ENCODE measurements around the gene ZNF189.

Gene ZNF189

DNA sequence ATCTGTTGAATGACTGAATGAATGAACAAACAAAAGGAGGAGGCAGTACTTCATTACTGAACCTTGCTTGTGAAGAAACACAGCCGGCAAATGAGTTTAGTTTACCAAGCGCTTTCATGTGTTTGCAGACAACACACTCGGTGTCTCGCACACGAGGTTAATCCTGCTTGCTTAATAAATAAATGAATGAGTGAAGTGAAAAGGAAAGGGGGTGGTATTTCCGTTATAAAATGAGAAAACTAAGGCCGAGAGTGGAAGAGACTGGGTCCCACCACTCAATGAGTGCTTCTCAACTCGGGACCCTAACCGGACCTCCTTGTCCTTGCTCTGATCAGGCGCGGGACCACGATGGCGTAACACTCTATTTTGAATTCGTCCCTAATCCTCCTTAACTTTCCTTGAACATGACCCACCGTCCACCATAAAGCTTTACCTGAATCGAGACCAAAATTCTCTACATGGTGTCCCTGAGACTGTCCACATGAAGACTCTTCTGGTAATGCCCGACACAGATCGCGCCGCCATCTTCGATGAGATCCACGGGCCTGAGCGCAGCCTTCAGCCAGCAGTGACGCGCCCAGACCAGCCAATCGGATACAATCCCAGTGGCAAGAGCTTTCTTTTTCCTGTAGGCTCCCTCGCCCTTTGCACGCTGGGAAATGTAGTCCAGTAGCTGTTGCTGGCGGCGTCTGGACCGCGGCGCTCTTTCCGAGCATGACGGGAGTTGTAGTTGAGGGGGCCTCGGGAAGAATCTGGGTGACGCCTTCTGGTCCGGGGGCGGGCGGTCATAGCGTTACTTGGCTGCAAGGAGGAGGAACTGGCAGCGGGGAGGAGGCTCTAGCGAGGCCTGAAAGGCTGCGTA, at the start of gene ZNF189, which contains the start of gene MRPL50:
Gene ZNF189, plus strand, starts transcription at position 784 of the 862 bp plus-strand sequence. CDS start 306 bp downstream, outside the sequence.
Gene MRPL50, minus strand, starts transcription at position 551 of the 862 bp plus-strand sequence. Its CDS starts 26 bp downstream, at position 525.
- peak; percentile 96 for DNase-seq

DNA sequence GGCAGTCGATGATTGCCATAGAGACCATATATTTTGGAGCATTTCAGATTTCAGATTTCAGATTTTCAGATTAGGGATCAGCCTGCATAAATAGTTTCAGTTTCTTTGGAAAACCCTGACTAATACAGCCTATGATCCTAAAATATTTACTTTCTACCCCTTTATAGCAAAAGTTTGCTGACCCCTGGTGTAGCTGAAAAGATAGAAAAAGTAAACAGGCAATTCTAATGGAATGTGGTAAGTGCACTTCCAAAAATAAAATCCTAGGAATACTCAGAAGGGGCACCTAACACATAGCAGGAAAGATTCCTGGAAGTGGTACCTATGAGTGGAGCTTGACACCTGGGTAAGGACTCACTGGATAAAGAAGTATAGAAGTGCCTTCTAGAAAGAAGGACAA, 48.4 kb upstream of the ZNF189 start:
- DNase-seq: no peak

DNA sequence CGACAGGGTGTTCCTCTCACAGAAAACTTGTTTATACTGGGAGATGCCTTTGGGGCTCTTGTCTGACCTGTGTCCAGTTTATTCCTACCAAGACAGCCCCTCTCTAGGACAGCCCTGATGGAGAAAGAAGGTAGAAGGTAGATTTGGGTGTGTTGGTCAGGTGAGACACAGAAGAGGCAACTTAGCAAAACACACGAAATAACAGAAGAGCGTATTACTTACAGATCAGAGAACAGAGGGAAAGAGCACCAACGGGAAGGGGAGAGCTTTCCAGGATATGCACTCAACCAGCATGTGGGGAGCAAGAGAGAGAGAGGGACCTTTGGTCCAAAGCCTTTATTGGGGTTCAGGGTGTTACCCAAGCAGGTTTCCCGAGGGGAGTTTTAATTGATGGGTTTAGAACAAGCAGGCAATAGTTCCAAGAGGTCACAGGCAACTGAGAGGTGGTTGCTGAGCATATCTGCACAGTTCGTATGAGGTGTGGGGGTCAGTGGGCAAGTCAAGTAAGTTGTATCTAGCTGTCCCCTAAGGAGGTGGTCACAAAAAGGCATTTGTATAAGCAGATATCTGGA, 45.7 kb upstream of the ZNF189 start:
- no peak for DNase-seq

DNA sequence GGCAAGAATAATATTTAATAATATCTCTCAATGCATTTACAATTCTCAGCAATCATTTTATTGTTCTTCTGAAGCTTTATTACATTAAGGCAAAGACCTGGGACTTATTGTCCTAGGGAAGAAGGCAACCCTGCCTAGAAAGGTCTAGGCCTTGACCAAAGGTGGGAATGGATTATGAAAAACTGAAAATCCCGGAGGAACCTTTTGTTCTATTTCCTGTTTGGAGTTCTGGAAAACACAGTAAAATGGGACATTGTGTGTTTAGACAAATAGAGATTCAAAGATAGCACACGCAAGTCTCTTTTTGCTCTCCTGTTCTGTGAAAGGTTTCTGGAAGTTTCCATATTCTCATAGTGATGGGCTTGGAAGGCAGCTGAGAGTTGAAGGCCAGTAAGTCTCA, 45.0 kb upstream of the ZNF189 start:
- DNase-seq: no peak

DNA sequence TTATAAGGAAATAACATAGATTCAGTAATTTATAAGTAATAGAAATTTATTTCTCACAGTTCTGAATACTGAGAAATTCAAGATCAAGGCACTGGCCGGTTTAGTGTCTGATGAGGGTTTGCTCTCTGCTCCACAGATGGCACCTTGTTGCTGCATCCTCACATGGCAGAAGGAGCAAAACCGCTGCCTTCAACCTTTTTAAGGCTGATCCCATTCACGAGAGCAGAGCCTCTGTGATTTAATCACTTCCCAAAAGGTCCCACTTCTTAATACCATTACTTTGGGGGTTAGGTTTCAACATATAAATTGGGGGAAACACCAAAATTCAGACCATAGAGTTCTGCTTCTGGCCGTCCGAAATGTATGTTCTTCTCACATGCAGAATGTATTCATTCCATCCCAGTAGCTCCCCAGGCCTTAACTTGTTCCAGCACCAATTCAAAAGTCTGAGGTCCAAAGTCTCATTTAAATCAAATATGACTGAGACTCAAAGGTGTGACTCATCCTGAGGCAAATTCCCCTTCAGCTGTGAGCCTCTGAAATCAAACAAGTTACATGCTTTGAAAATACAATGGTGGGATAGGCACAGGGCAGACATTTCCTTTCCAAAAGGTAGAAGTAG, 44.4 kb upstream of the ZNF189 start:
- no peak for DNase-seq

DNA sequence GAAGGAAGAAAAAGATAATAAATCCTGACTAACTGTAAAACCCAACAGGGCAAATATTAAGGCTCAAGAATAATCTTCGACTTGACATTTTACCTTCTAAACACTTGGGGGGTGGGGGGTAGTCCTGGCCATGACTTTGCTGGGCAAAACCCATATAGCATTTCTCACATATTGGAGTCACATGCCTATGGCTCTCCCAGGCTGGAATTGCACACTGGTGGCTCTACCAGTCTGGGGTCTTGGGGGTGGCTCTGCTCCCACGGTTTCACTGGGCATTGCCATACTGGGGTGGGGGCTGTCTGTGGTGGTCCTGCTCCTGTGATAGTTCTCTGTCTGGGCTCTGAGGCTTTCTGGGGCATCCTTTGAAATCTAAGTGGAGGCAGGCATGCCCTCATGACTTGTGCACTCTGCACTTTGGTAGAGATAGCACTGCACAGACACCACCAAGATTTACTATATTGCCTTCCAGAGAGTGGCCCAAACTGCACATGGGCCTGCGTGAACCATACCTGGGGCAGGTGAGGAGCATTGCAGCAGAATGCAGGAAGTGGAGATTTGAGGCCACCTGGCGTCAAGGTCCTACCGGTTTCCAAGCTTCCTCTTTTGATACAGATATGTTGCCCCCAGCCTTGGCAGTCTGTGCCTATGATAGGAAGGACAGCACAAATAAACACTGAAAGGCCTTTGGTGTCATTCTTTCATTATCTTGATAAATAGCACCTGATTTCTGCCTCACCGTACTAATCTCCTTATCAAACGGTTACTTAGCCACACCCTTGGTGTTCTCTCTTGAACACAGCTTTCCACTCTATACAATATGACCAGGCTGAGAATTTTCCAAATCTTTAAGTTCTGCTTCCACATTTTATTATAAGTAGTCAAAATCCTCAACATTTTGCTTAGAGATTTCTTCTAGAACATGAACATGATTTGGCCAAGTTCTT, 43.6 kb upstream of the ZNF189 start:
- DNase-seq: no peak

DNA sequence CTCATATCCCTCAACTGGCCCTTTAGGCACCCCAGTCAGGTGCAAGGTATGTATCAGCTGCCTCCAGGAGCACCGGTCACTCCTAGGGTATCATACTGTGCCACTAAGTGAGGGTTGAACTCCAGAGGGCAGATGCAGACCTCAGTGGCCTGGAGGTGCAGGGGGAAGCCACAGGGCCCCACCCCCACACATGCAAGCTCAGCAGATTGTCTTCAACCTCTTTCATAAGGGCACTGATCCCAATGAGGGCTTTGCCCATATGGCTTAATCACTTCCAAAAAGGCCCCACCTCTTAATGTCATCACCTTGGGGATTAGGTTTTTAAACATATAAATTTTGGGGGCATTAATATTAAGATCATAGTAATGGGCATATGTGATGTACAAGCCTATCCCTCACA, 42.0 kb upstream of the ZNF189 start:
- DNase-seq: no peak

DNA sequence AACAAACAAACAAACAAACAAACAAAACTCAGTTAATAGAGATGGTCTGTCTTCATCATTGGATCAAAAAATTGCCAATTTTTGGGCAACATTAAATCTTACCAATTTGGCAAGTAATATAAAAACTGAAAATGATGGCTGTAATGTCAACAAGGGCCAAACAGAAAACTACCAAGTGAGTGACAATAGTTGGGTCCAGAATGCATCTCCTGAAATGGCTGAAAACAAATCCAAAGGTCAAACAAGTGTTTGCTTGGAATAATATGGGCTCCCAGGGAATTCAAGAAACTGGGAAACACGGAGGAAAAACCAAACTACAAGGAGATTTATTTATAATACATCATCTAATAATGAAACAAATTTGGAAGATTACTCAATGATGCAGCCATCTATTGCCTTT, 39.0 kb upstream of the ZNF189 start:
- DNase-seq: no peak

DNA sequence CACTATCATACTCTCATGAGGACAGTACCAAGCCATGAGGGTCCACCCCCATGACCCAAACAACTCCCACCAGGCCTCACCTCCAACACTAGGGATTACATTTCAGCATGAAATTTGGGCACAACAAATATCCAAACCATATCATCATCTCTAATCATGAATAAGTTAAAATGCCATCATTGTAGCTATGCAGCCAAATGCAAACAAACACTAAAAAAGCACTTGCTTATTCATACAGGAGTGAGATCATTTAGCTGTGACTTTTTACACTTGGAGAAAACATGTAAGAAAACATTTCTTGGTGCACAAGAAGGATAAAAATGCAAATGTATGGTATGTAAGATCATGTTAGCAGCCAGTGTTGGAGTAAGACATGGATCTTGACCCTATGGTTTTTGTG, 38.0 kb upstream of the ZNF189 start:
- DNase-seq: no peak

DNA sequence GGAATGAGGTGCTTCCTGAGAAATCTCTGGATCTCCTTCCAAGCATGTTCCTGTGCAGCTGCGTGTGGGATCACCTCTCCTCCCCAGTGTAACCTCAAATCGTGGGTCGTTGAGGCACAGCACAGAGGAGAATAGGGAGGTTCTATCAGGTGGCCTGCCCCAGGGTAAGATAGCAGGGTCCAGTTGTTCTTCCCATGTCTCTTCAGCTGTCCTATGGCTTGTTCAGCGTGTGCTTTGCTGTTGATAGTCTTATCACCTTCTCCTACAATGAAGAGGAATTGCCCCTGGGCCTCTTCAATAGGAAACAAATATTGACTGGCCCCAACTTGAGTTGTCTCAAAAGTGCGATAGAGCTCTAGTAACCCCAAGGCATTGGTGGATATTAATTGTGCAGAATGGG, 36.2 kb upstream of the ZNF189 start:
- DNase-seq: no peak

DNA sequence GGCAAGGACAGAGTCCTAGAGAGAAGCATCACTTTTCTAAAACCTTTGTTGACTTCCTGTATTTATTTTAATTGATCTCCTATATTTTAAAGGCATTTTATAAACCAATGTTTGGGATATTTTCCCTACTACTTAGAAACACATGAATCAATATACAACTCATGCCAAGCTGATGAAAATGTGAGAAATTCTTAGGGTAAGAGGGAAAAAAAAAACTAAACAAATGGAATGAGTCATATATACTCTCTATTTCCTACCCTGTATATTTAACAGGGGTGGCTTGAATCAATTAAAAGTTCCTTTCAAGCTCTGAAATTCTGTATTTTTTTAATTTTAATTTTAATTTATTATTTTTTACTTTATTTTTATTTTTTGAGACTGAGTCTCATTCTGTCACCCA, 33.5 kb upstream of the ZNF189 start:
- DNase-seq: no peak

DNA sequence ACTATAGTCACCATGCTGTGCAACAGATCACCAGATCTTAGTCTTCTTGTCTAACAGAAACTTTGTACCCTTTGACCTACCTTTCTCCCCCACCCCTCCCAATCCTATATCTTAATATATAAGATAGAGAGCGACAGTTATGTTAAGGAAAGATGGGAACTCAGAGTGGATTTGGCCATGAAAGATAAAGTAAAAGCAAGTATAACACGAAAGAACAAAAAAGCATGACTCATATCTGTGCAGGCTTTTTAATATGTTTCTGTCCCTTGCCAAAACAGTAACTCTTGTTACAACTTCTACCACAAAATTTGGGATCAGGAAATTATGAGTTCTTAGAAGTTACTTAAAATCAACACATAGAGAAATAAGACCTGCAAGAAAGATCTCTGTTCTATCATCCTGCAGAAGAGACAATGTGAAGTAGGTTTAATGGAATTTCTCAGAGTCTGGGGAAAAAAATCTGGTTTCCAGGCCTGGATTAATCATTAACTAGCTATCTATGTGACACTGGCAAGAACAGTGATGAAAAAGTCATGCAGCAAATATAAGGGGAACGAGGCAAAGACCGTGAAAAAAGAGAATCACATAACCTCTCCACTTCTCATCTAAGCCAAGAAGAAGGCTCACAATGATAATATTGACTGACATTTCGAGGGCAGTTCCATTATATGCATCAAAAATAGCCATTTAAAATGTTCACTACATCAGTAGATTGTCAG, 32.5 kb upstream of the ZNF189 start:
- DNase-seq: no peak

DNA sequence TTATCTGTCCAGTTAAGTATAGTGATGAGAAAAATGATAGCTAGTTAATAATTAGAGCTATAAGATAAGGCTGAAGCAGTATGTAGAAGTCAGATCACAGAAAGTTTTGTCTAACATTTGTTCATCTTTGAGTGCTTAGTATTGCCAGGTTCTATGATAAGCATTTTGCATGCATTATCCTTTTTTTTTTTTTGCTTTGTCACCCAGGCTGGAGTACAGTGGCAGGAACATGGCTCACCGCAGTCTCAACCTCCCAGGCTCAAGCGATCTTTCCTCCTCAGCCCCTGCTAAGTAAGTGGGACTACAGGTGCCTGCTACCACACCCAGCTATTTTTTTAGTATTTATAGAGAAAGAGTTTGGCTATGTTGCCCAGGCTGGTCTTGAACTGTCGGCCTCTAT, 31.3 kb upstream of the ZNF189 start:
- no peak for DNase-seq

DNA sequence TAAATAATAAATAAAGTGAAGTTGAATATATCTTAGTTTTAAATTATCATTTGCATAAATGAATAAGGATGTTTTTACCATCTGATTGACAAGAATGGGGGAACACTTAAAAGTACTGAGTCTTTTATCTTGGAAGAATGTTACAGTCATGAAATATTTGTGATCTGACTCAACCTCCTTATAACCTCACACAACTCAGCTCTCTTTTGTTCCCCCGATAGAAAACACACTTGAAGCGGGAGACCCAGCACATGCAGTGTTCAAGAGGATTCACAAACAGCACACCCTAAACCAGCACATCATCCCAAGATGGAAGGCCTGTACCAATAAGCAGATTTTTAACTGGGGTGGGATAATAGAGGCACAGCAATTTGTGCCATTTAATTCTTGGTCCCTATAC, 29.4 kb upstream of the ZNF189 start:
- no peak for DNase-seq

DNA sequence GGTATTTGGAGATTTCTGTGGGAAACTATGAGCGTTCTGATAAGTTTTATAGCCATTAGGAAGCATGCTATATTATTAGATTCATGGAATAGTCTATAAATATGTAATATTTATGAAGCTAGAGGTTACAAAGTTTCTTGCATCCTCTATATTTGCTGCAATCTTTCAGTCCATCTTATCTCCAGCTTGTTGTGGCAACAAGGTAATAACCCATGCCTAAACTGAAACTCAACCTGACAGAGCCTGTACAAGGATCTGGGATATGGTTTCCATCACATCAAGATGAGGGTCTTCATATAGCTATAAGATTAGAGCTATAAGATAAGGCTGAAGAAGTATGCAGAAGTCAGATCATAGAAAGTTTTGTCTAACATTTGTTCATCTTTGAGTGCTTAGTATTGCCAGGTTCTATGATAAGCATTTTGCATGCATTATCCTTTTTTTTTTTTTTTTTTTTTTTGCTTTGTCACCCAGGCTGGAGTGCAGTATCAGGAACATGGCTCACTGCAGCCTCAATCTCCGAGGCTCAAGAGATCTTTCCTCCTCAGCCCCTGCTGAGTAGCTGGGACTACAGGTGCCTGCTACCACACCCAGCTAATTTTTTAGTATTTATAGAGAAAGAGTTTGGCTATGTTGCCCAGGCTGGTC, 28.6 kb upstream of the ZNF189 start:
- DNase-seq: no peak

DNA sequence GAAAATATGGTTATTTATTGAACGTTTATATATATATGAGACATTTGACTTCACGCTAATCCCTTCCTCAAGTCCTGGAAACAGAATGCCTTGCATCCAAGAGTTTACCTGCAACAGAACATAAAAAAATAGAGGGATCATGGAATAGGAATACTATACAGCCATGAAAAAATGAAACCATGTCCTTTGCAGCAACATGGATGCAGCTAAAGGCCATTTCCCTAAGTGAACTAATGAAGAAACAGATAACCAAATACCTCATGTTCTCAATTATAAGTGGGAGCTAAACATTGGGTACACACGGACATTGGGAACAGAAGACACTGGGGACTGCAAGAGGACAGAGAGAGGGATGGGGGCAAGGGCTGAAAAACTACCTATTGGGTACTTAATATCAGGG, 26.8 kb upstream of the ZNF189 start:
- no peak for DNase-seq

DNA sequence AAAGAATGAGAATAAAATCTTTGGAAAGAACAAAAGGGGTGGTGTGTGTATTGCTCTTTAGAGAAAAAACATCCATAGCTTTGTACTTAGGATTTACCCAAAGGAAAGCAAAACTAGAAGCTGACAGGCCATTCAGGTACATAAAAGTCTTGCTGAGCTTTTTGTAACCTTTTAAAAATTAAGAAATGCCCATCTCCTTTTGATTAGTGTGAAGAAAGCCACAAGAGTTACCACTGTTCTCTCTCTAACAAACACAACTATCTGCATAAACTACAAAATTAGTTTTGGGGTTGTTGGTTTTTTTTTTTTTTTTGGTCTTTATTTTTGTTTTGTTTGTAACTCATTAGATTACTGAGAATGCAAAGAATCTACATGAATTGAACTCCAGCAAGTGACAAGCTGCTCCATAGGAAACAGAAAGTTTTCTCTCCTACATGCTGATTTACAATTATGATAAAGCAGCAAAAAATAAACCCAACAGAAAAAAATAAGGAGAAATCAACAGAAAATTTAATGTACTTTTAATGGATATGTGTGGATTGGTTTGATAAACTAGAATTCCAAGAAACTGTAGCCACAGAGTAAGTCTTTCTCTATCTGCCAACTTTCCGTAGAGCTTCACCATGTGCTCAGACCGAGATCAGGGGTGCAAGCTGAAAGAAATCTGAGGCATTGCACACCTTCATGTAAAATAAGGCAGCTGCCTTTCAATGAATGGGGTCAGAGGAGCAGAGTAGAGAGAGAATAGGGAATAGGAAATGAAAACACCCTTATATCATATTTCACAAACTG, 26.1 kb upstream of the ZNF189 start:
- DNase-seq: no peak

DNA sequence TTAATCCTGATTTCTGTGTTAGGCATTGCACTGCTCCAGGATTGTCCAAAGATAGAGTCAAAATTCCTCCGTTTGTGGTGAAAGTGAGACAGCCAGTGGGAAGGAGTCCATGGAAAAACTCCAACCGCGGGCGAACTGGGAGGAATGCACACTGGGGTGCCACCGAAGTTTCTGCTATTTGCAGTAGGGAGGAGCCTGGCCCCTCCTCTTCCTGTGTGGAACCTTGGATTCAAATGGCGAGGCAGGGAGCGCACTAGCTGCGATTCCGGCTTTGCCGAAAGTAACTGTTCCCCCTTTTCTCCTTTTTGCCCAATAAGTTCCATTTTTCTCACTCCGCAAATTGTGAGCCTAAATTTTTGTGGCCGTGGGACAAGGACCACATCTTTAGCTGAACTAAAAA, 23.1 kb upstream of the ZNF189 start:
- DNase-seq: no peak

DNA sequence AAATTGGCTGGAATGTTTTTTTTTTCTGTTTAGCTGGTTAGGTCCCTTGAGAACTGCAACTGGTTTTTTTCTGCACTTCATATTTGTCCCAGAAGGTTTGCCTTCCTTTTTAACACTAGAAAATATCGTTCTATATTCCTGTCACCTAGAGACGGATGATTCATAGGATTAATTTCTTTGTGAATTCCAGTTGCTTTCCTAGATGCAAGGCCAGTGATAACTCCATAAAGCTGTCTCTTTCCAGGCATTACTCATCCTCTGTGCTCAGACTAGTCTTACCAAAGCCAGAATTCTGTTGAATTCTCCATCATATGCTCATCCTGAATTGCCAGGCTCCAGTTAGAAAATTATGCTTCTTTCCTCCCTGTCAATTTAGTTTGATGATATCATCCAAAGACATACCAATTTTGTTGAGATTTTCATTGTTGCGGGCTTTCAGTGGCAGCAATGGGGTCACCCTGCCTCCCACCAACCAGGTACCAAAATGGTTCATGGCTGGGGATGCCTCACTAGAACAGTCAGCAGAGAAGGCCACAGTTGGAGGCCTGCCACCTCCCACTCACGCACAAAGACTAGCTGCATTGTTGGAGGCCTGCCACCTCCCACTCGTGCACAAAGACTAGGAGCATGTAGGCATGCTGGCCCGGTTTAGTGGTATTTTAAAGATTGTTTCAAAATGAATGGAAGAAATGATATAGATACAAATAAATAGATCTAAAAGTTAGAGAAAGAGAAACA, 22.4 kb upstream of the ZNF189 start:
- DNase-seq: no peak

DNA sequence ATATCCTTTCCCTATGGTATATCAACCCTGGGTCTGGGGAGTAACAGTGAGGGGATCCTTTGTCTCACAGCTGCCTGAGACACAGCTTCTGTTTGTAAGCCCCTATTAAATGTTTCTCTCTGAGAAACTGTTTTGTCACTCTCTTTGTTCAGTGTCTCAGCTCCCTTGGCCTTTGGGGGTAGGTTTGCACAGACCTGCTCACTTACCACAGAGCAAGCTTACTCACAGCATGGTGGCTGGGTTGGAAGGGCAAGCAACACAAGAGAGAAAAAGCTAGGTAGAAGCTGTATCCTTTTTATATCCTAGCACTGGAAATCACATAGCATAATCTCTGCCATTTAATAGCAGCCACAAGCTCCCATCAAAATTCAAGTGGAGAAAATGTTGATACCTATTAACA, 18.4 kb upstream of the ZNF189 start:
- DNase-seq: no peak

Measured in NCI-H1436 (cell line).